ENCODE measurements around the gene TMEM201.

DNA sequence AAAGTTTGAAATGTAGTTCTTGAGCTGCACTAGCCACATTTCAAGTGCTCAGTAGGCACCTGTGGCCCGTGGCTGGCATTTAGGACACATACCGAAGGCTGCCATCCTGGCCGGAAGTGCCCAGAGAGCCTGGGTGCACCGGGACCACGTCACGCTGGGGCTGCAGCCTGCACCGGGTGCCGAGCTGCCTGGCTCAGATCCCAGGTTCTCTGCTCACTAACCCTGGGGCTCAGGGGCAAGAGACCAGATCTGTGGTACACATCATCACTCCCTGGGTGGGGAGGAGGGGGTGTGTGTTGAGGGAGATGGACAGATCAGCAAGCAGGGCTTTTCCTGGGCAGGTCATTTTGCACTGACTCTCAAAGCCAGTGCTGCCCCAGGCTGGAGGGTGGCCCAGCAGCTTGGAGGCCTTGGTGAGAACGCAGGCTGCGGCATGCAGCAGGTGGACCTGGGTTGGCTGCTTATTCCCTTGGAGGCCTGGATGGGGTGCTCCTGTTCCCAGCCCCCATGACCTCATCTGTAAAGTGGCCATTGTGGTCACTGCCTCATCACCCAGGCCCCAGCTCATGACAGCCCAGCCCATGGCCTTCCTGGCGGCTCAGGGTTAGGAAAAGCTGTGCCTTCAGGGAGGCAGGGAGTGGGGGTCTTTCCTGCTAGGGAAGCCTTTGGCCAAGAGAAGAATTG is 23.6 kb downstream of the TMEM201 start:
- no peak for TF ChIP-seq NFIC (IDR thresholded peaks at IDR 0.05)
- no peak for TF ChIP-seq CEBPB (IDR thresholded peaks at IDR 0.05)
- no peak for TF ChIP-seq EP300 (IDR thresholded peaks at IDR 0.05; ENCODE audit: borderline replicate concordance)
- TF ChIP-seq TAF1 (IDR thresholded peaks at IDR 0.05; ENCODE audit: low read depth): no peak
- TF ChIP-seq YY1 (IDR thresholded peaks at IDR 0.05; ENCODE audit: low read depth): no peak
- TF ChIP-seq FOXM1 (IDR thresholded peaks at IDR 0.05; ENCODE audit: borderline replicate concordance, low read depth): no peak
- TF ChIP-seq EGR1 (IDR thresholded peaks at IDR 0.05): no peak
- no peak for TF ChIP-seq CREB1 (IDR thresholded peaks at IDR 0.05; ENCODE audit: low read depth)
- TF ChIP-seq RAD21 (IDR thresholded peaks at IDR 0.05; ENCODE audit: low read depth): no peak
- no peak for TF ChIP-seq TEAD4 (IDR thresholded peaks at IDR 0.05)
- TF ChIP-seq, protein P1, sequence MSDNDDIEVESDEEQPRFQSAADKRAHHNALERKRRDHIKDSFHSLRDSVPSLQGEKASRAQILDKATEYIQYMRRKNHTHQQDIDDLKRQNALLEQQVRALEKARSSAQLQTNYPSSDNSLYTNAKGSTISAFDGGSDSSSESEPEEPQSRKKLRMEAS (IDR thresholded peaks at IDR 0.05): no peak
- TF ChIP-seq, protein P2, sequence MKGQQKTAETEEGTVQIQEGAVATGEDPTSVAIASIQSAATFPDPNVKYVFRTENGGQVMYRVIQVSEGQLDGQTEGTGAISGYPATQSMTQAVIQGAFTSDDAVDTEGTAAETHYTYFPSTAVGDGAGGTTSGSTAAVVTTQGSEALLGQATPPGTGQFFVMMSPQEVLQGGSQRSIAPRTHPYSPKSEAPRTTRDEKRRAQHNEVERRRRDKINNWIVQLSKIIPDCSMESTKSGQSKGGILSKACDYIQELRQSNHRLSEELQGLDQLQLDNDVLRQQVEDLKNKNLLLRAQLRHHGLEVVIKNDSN (IDR thresholded peaks at IDR 0.05): no peak

Measured in Ishikawa (cell line).